ENCODE results near the gene HPD.
"Not testable (repeated sequence)": the region's sequence is repeated elsewhere in the genome, so short reads cannot be mapped to it uniquely, and the experiment has no call there.

HPD gene

GRCh38 chr12:121858662-121859572, at the start of gene HPD:
HPD (minus strand) TSS chr12:121858859; CDS start chr12:121858823, 36 bp downstream.
- FAIRE-seq, result no peak

- FAIRE-seq, result no peak
These were observed 47.1 kb upstream of the HPD start for GRCh38 chr12:121905746-121906145.

DNA sequence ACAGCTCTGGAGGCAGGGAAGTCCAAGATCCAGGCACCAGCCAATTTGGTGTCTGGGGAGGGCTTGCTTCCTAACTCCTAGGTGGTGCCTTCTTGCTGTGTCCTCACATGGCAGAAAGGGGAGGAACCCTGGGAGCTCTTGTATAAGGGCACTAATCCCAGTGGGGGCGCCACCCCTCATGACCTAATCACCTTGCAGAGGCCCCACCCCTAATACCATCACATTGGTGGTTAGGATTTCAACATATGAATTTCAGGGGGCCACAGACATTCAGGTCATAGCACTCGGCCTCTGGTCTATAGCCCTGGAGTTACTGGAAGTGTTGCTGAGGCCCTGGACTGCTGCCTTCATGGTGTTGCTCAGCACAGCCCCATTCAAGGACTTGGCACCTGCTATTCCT, 44.5 kb upstream of the HPD start:
- FAIRE-seq, result no peak

GRCh38 chr12:121899590-121899989, 40.9 kb upstream of the HPD start:
- no peak for FAIRE-seq

DNA sequence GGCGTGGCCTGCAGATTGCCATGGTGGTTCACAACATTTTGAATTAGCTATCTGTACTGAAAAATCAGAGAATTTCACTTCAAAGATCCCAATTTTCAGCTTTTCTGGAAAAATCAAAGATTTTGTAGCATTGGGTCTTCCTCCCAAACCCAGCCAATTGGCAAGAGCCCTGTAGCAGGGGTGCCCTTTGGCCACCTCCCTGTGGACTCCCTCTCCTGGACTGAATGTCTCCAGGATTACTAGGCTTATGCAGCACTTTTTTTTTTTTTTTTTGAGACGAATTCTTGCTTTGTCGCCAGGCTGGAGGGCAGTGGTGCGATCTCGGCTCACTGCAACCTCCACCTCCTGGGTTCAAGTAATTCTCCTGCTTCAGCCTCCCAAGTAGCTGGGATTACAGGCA, 39.6 kb upstream of the HPD start:
- no peak for FAIRE-seq

DNA sequence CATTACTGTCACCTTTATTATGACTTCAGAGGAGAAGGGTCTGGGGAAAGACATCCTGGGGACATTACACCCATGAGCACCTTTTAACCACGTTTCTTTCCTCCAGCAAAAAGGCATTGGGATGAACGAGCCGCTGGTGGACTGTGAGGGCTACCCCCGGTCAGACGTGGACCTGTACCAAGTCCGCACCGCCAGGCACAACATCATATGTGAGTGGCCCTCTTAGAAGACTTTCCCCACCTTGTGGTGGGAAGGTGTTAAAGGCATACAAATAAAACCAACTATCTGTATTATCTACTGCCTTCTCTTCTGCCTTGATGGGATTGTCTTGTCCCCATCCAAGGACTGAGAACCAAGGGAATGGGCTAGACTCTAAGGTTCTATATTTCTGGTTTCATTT, 36.0 kb upstream of the HPD start:
- no peak for FAIRE-seq

- FAIRE-seq, result no peak
These were observed 35.4 kb upstream of the HPD start for GRCh38 chr12:121893961-121894460.

DNA sequence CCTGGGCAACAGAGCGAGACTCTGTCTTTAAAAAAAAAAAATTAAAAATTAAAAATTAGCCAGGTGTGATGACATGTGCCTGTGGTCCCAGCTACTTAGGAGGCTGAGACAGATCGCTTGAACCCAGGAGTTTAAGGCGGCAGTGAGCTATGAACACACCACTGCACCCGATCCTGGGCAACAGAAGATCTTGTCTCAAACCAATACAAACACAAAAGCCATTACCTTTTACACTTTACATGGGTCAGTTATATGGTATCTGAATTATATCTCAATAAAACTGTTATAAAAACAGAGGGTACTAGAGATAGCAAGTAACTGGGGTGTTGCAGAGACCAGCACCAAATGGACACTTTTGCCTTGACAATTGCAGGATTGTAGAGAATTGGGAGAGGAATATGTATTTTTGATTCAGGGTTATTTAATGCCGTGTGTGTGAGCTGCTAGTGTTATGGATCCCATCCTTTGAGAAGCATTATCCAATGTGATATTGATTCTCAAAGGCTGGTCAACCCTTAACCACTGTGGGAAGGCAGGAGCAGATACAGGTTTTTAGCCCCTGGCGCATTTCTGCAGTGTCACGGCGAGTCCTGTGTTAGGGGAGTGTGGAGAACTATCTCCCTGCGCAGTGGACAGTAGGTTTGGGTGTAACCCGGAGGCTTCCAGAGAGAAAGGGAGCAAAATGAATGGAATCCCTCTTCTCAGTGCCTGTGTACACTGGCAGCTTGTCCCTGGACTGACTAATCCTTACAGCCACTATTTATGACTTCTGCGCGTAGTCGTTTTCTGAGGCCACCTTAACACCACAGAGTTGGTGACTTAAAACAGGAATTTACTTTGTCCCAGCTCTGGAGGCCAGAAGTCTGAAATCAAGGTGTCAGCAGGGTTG, 34.3 kb upstream of the HPD start:
- FAIRE-seq, result no peak

- not testable (repeated sequence) for FAIRE-seq
These were observed 31.0 kb upstream of the HPD start for GRCh38 chr12:121889661-121890060.

GRCh38 chr12:121889274-121889624, 30.6 kb upstream of the HPD start:
- FAIRE-seq, result no peak

DNA sequence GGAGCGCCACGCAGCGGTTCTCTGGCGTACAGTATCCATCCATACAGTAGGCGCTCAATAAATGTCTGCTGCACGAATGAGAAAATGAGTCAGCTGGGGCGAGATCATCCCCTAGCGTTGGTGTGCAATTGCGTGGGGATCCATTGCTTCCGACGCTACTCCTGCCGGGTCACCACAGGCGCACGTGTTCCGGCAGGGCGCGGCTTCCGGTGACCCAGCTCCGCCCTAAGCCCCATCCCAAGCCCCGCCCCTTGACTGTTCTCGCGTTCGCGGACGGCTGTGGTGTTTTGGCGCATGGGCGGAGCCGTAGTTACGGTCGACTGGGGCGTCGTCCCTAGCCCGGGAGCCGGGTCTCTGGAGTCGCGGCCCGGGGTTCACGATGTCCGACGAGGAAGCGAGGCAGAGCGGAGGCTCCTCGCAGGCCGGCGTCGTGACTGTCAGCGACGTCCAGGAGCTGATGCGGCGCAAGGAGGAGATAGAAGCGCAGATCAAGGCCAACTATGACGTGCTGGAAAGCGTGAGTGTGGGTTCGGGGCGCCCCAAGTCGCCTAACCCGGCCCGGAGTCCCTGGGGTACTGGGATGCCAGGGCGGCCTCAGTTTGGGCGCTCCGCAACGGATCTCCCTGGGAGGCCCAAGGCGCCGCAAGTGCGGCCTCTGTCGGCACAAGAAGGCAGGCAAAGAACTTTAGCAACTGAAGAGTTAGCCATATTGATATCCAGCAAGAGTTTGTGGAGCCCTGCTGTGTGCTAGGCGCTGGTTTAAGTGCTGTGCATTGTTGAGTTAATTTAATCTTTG, 30.0 kb upstream of the HPD start, which contains the start of gene PSMD9:
Gene PSMD9, plus strand, starts transcription at position 313 of the 796 bp plus-strand sequence. Its CDS starts 67 bp downstream, at position 380.
- FAIRE-seq, result peak; percentile 88

GRCh38 chr12:121888083-121888477, 29.4 kb upstream of the HPD start:
- no peak for FAIRE-seq

GRCh38 chr12:121885129-121885528, 26.5 kb upstream of the HPD start:
- FAIRE-seq, result not testable (repeated sequence)

GRCh38 chr12:121883315-121883660, 24.6 kb upstream of the HPD start:
- FAIRE-seq, result no peak

GRCh38 chr12:121876080-121876447, 17.4 kb upstream of the HPD start:
- FAIRE-seq, result not testable (repeated sequence)

GRCh38 chr12:121875582-121875981, 16.9 kb upstream of the HPD start:
- no peak for FAIRE-seq

DNA sequence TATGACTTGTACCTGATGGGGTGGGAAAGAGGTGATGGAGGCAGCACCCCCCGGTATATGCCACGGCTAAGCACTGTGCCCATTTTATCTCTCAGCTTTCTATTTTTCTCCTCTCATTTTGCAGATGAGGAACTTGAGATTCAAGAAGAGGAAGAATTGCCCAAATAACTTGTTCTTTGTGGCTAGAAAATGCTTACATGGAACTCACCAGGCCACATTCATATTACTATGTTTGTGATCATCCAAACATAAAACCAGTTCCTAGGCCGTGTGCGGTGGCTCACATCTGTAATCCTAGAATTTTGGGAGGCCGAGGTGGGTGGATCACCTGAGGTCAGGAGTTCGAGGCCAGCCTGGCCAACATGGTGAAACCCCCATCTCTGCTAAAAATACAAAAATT, 15.4 kb upstream of the HPD start:
- no peak for FAIRE-seq

DNA sequence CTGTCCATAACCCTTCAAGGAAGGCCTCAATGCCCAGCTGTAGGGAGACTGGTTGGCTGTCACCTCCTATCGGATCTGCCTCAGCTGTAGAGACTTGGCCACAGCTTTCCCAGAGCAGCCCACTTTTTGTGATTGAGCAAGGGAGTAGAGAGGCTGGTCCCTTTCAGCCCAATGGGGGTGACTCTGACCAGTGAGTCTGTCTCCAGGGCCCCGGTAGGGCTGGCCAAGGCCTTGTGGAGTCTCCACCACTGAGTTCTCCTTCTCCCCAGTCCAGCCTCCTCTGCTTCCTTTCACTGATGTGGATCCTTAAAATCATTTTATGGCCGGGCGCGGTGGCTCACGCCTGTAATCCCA, 14.5 kb upstream of the HPD start:
- FAIRE-seq, result no peak

GRCh38 chr12:121872546-121873215, 14.0 kb upstream of the HPD start:
- no peak for FAIRE-seq

- no peak for FAIRE-seq
These were observed 12.8 kb upstream of the HPD start for GRCh38 chr12:121871467-121871866.

DNA sequence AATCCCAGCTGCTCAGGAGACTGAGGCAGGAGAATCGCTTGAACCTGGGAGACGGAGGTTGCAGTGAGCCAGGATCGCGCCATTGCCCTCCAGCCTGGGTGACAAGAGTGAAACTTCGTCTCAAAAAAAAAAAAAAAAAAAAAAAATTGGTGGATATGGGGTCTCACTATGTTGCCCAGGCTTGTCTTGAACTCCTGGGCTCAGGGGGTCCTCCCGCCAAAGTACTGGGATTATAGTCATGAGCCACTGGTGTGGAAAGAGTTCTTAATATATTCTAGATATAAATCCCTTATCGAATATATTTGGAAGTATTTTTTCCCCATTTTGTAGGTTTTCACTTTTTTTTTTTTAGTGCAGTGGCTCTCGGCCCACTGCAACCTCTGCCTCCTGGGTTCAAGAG, 10.6 kb upstream of the HPD start:
- not testable (repeated sequence) for FAIRE-seq

DNA sequence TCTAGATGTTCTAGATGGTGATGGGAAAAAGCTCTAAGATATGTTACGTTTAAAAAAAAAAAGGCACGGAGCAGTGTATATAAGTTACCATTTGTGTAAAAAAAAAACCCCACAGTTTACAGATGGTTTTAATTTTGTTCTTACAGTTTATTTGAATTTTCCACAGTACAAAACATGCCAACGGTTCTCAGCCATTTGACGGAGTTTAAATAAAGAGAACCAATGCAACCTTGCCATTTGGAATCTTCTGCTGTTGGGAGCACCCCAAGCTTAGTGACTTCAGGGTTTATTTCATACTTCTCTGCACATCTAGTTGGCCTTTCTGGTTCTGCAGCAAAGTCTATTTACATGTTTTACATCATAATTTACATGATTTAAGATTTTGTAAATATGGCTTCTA, 7.7 kb upstream of the HPD start:
- FAIRE-seq, result no peak
